GM19372 (cell line): ENCODE results near the gene SH3BP4.

ENCODE experiments used
- ATAC-seq: cut with Tn5 transposase; IDR thresholded peaks from one replicate; pipeline ENCODE4 v1.9.1; 2021; ENCODE audit warnings: mild to moderate bottlenecking, low read depth, moderate library complexity; ENCODE audit not compliant: unreplicated experiment

Gene SH3BP4

GRCh38 chr2:234981197-234982095 lies 29.6 kb downstream of the SH3BP4 start:
- no peak for ATAC-seq

DNA sequence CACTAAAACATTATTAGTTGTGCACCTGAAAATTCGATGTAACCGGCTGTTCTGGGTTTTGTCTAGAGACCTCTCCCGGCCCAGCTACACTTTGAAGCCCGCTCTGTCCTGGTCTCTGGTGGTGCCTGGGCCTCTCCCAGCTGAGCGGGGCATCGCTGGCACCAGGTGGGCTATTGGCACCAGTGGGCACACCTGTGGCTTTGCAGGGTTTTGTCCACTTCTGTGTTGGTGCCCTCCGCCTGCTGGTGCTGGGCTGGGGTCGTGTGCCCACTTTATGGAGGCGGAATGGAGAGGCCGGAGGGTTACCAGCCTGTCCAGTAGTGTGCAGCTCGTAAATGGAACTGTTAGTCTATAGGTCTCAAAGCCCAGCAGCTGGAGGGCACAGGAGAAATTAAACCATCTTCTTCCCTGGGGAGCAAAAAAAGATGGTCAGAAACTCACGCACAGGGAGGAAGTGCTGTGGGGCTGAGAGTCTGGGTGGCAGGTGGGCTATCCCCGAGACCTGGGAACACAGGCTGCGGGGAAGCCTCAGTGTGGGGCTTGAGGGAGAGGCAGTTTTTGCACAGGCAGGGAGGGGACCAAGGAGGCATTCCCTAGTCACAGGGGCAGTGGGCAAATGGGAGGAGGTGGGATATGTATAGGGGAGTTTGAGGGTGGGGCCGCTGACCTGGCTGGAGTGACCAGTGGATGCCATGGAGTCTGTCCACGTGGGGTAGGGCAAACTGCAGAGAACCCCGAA lies 30.4 kb downstream of the SH3BP4 start:
- ATAC-seq, result no peak

DNA sequence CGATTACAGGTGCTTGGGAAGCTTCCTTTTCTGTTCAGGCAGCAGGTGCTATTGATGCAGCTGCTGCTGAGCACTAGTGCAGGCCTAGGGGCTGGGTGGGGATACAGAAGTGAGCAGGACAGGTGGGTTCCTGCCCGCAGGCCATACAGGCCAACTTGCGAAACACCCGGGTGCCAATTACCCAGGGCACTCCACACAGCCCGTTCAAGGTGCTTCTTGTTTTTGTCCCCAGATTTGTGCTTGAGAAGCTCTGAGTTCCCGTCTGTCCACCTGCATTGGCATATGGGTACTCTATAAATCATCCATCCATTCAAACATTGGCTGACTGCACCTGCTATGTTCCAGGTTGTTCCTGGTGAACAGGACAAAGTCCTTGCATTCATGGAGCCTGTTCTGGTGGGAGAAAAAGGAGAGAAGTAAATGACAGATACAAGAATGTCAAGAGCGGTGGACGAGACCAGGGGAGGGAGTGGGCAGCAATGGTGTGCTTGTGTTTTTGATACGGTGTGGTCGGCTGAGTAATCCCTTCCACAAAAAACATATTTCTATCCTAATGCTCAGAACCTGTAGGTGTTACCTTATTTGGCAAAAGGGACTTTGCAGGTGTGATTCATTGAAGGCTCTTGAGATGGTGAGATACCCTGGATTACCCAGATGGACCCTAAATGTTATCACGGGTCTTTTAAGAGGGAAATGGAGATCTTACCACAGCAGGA lies 31.4 kb downstream of the SH3BP4 start:
- no peak for ATAC-seq

GRCh38 chr2:234985608-234986245 lies 33.9 kb downstream of the SH3BP4 start:
- ATAC-seq, result no peak

- ATAC-seq, result no peak
Observed at GRCh38 chr2:234986390-234986789, 34.6 kb downstream of the SH3BP4 start.

GRCh38 chr2:234986876-234987720 lies 35.3 kb downstream of the SH3BP4 start:
- ATAC-seq, result no peak

DNA sequence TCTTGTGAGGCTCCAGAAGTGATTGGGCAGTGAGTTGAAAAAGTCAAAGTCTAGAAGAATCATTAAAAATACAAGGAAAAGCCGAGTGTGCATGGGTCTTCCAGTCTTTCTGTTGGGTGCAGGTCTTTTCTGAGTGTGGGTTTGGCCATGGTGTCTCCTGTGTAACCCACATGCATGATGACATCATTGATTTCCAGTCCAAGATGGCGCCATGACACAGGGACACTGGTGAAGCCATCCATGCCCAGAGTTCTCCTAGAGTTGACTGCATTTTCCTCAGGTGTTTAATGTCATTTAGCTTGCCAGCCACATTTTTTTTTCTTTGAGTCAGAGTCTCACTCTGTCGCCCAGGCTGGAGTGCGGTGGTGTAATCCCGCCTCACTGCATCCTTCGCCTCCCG lies 35.9 kb downstream of the SH3BP4 start:
- no peak for ATAC-seq

GRCh38 chr2:234988491-234988890 lies 36.7 kb downstream of the SH3BP4 start:
- no peak for ATAC-seq

GRCh38 chr2:234989183-234989701 lies 37.4 kb downstream of the SH3BP4 start:
- ATAC-seq, result no peak

- ATAC-seq, result no peak
Observed at GRCh38 chr2:234990300-234990699, 38.5 kb downstream of the SH3BP4 start.

GRCh38 chr2:234991290-234991689 lies 39.5 kb downstream of the SH3BP4 start:
- no peak for ATAC-seq

GRCh38 chr2:234991793-234992192 lies 40.0 kb downstream of the SH3BP4 start:
- no peak for ATAC-seq

DNA sequence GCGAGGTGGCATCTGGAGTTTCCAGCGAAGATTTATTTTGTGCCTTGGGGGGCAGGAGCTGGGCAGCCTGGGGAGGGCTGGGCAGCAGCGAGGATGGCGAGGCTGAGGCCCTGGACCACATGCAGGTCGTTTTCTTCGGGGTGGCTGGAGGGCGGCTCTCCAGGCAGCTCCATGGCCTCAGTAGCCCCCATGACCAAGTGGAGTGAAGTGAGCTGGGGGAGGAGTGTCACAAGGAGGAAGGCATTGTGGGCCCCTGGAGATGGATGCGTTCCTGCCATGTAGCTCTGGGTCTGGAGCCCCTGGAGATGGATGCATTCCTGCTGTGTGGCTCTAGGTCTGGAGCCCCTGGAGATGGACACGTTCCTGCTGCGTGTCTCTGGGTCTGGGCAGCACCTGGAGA lies 40.4 kb downstream of the SH3BP4 start:
- ATAC-seq, result no peak

DNA sequence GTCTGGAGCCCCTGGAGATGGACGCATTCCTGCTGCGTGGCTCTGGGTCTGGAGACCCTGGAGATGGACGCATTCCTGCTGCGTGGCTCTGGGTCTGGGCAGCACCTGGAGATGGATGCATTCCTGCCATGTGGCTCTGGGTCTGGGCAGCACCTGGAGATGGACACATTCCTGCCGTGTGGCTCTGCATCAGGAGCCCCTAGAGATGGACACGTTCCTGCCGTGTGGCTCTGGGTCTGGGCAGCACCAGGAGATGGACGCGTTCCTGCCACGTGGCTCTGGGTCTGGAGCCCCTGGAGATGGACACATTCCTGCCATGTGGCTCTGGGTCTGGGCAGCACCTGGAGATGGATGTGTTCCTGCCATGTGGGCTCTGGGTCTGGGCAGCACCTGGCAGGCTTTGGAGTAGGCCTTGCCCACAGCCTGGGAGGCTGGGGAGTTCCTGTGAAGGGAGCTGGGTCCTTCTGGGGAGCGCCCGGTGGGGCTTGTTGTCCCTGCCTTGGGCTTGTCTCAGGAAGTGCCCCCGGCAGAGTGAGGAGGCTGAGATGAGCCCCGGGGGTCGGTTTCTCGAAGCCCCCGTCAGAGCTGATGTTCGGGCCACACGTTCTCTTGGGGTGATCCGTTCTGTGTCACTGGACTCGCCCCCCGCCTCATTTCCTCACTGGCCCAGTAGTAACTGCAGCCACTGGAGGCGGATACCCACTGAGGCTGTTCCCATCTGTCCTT lies 41.0 kb downstream of the SH3BP4 start:
- no peak for ATAC-seq

- ATAC-seq, result no peak
Observed at GRCh38 chr2:234993541-234993981, 41.7 kb downstream of the SH3BP4 start.

GRCh38 chr2:234994438-234995321 lies 42.9 kb downstream of the SH3BP4 start:
- ATAC-seq, result no peak

DNA sequence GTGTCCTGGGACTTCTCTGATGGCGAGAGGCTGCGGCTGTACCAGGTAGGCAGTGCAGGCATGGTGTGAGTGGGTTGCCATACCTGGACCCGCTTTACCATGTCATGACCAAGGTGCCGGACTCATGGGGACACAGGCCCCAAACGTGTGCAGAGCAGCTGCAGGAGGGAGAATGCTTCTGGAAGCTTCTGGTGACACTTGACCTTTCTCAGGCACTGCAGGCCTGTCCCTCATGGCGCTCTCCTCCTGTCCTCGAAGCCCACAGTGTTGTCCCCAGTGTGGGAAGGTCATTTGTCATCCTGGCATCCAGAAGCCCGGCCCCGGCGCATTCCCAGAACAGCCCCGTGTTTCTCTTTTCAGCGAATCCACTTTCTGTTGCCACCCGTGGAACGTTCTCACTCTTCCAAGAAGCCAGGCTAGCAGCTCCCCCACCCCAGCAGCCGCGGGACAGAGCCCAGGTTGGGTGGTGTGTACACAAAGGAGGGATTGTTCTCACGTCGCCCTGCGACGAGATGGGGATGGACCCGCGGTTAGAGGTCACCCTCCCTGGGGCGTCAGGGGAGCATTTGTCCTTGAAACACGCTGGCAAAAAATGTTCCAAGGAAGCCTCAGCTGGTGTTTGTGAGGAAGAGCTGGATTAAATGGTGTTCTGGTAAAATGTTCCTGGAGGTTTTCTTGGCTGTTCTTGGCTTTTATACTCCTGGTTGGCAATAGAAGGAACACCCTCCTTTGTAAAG lies 43.7 kb downstream of the SH3BP4 start:
- ATAC-seq, result no peak
